Measurements from ENCODE around the gene SCN2A. TPM values are rescaled to one million over a fixed set of nuclear protein-coding genes. Genes with fewer than 3 reads are reported as not detected.

SCN2A gene
- total RNA-seq, 1 experiment from 2014 or later: 0.24 TPM

DNA sequence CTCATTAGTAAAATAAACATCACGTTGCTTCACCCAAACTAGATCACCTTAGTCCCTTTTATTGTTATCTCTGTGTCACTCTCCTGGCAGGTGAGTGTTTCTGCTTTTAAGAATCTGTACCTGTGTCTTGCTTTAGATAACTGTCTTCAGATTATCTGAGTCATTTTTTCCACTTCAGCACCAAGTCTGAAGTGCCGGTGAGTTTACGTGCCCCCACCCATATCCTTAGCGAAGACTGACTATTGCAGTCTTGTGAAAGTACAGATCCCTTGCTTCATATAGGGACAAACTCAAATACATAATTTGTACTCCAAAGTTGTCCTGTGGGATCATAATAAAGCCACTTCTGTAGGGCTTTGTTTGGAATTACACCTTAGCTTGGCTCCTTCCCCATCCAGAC, 41.1 kb downstream of the SCN2A start:
- H3K9me3 Mint-ChIP-seq: no peaks in the 10 kb centered on the region; a peak in 1 of 5 replicates
- no peak overlapping the region for H3K27ac ChIP-seq (ENCODE audit: insufficient read length, low read depth, low read length)
- no peak overlapping the region for H3T11ph ChIP-seq (ENCODE audit: low read length)
- no peaks in the 10 kb centered on the region for H3K9me3 ChIP-seq (ENCODE audit: control insufficient read depth, low read depth, low read length)
- no peaks in the 10 kb centered on the region for H3K4me1 ChIP-seq (ENCODE audit: insufficient read depth, low read length)
- no peak overlapping the region for H3K4ac ChIP-seq (ENCODE audit: low read depth, low read length)
- no peaks in the 10 kb centered on the region for H3K79me1 ChIP-seq (ENCODE audit: insufficient read depth, low read depth, low read length, poor library complexity, severe bottlenecking)
- H4K20me1 ChIP-seq (ENCODE audit: control insufficient read depth, insufficient read depth, insufficient read length): no peaks in the 10 kb centered on the region
- H2BK20ac ChIP-seq (ENCODE audit: low read depth, low read length, poor library complexity, severe bottlenecking): no peak overlapping the region
- no peak overlapping the region; a peak in 1 of 7 replicates for H3K27ac Mint-ChIP-seq
- TF ChIP-seq, protein P1, sequence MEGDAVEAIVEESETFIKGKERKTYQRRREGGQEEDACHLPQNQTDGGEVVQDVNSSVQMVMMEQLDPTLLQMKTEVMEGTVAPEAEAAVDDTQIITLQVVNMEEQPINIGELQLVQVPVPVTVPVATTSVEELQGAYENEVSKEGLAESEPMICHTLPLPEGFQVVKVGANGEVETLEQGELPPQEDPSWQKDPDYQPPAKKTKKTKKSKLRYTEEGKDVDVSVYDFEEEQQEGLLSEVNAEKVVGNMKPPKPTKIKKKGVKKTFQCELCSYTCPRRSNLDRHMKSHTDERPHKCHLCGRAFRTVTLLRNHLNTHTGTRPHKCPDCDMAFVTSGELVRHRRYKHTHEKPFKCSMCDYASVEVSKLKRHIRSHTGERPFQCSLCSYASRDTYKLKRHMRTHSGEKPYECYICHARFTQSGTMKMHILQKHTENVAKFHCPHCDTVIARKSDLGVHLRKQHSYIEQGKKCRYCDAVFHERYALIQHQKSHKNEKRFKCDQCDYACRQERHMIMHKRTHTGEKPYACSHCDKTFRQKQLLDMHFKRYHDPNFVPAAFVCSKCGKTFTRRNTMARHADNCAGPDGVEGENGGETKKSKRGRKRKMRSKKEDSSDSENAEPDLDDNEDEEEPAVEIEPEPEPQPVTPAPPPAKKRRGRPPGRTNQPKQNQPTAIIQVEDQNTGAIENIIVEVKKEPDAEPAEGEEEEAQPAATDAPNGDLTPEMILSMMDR (conservative IDR thresholded peaks at IDR 0.05): no peak
- no peak overlapping the region for H3K4me3 Mint-ChIP-seq
- no peak overlapping the region for H2BK15ac ChIP-seq (ENCODE audit: low read depth, low read length)
- H3K4me2 ChIP-seq (ENCODE audit: insufficient read depth, insufficient read length, low read length): no peak overlapping the region
- no peak overlapping the region for H3K18ac ChIP-seq (ENCODE audit: insufficient read length, low read depth, low read length)
- no peaks in the 10 kb centered on the region for H3K23me2 ChIP-seq (ENCODE audit: insufficient read length, low read depth, low read length, poor library complexity, severe bottlenecking)
- no peak overlapping the region for H2BK12ac ChIP-seq (ENCODE audit: insufficient read length, low read depth, low read length)
- no peak overlapping the region for H2AFZ ChIP-seq (ENCODE audit: low read length)
- no peak overlapping the region for H3K56ac ChIP-seq (ENCODE audit: insufficient read length, low read depth, low read length)
- no peak overlapping the region for H3K23ac ChIP-seq (ENCODE audit: insufficient read length, low read depth, low read length)
- no CpG with 5 or more reads among the region's 4 CpGs for WGBS (ENCODE audit: extremely low coverage, insufficient read length, low lambda C conversion rate)
- no peak overlapping the region for H3K9ac ChIP-seq (ENCODE audit: extremely low read depth, insufficient read length, low read length)
- no peak overlapping the region for H2BK120ac ChIP-seq (ENCODE audit: low read depth, low read length, poor library complexity, severe bottlenecking)
- no peak overlapping the region for H2AK5ac ChIP-seq (ENCODE audit: insufficient read length, low read length)
- H3K4me1 Mint-ChIP-seq: 0 out of 4 replicates have a peak, but pooled peaks cover 5 to 6% of the 10 kb centered on the region in 2 experiments
- no peaks in the 10 kb centered on the region for H3K27me3 ChIP-seq (ENCODE audit: insufficient read depth, low read length)
- no peak overlapping the region for H4K91ac ChIP-seq (ENCODE audit: insufficient read length, low read depth, low read length)
- no peak overlapping the region for H2BK5ac ChIP-seq (ENCODE audit: insufficient read length, low read length)
- no peak overlapping the region for H3K14ac ChIP-seq (ENCODE audit: insufficient read depth, low read length)
- H3K36me3 Mint-ChIP-seq (ENCODE audit: insufficient read depth in 1 of 3, low read depth in 3 of 3): no peaks in the 10 kb centered on the region
- DNase-seq: no peak
- no peak overlapping the region for H4K5ac ChIP-seq (ENCODE audit: insufficient read length, low read depth, low read length)
- H3K27me3 Mint-ChIP-seq (ENCODE audit: low read depth): no peaks in the 10 kb centered on the region
- no peaks in the 10 kb centered on the region for H3K79me2 ChIP-seq (ENCODE audit: insufficient read depth, low read length)
- no peak overlapping the region for H4K8ac ChIP-seq (replicated peaks; ENCODE audit: insufficient read length, low read depth, low read length)

Data from H9 (cell line).